Activated CD8-positive, alpha-beta T cell treated with anti-CD3 and anti-CD28 coated beads, Interleukin-2, amount 10 ng/mL, durations not matched to agents 7 days and 5 days (primary cell): ENCODE results near the gene KIAA0930. TPM values are rescaled to one million over a fixed set of nuclear protein-coding genes. Genes with fewer than 3 reads are reported as not detected.

Experiments used
- ATAC-seq: fragments of 150-1000 bp; cut with Tn5 transposase; one replicate; pipeline ENCODE4 v1.10.0; 2021; ENCODE audit warnings: moderate library complexity
- CTCF ChIA-PET: fragments of 350-600 bp; sonication (Branson Sonifier 250); formaldehyde crosslinking; loops from one replicate; lab custom pipeline; 2021; ENCODE audit warnings: antibody characterized with exemption; lab: Charles Lee
- POLR2A ChIA-PET: fragments of 350-600 bp; sonication (Branson Sonifier 250); formaldehyde crosslinking; loops from one replicate; lab custom pipeline; 2021; ENCODE audit warnings: antibody characterized with exemption; lab: Charles Lee
- DNase-seq: peaks from one replicate; pipeline ENCODE4 v3.0.0-alpha.2; 2020
- H3K27ac Mint-ChIP-seq: one replicate; pipeline ENCODE4 v1.8.0; 2021; ENCODE audit warnings: mild to moderate bottlenecking, mixed read lengths
- H3K27me3 Mint-ChIP-seq: one replicate; pipeline ENCODE4 v1.8.0; 2021; ENCODE audit warnings: low read depth, mixed read lengths
- H3K36me3 Mint-ChIP-seq: one replicate; pipeline ENCODE4 v1.8.0; 2021; ENCODE audit warnings: low read depth, mixed read lengths
- H3K4me1 Mint-ChIP-seq: one replicate; pipeline ENCODE4 v1.8.0; 2021; ENCODE audit warnings: low read depth, mixed read lengths
- H3K4me3 Mint-ChIP-seq: one replicate; pipeline ENCODE4 v1.8.0; 2021; ENCODE audit warnings: mild to moderate bottlenecking, mixed read lengths
- H3K9me3 Mint-ChIP-seq: one replicate; pipeline ENCODE4 v1.8.0; 2022; ENCODE audit warnings: mixed read lengths; ENCODE audit not compliant: insufficient read depth
- total RNA-seq, 2 experiments: library from RNA; stranded (reverse); gene quantifications; one replicate each; pipeline ENCODE4 v1.2.3, GENCODE V29; 2021

Gene KIAA0930
- total RNA-seq, 2 experiments from 2014 or later, result 48.5 to 52.4 TPM

GRCh38 chr22:45221201-45221600 is 19.5 kb downstream of the KIAA0930 start:
- H3K36me3 Mint-ChIP-seq, result no peaks in the 10 kb centered on the region
- ChIA-PET POLR2A (no interaction called here), CTCF (no interaction called here)
- H3K4me1 Mint-ChIP-seq, result peaks cover 7% of the 10 kb centered on the region
- DNase-seq (no peak), ATAC-seq (no peak)
- H3K4me3 Mint-ChIP-seq, result no peak overlapping the region
- no peaks in the 10 kb centered on the region for H3K27me3 Mint-ChIP-seq
- no peaks in the 10 kb centered on the region for H3K9me3 Mint-ChIP-seq
- no peak overlapping the region for H3K27ac Mint-ChIP-seq

GRCh38 chr22:45218976-45219375 is 21.7 kb downstream of the KIAA0930 start:
- ATAC-seq (peak; percentile 60), DNase-seq (no peak)
- H3K36me3 Mint-ChIP-seq, result no peaks in the 10 kb centered on the region

GRCh38 chr22:45217806-45218205 is 22.9 kb downstream of the KIAA0930 start:
- Mint-ChIP-seq H3K27me3 (no peaks in the 10 kb centered on the region), H3K27ac (no peak overlapping the region), H3K36me3 (no peaks in the 10 kb centered on the region), H3K9me3 (no peaks in the 10 kb centered on the region), H3K4me3 (no peak overlapping the region), H3K4me1 (peaks cover 5% of the 10 kb centered on the region)
- ChIA-PET CTCF (no interaction called here), POLR2A (no interaction called here)
- no peak for DNase-seq
- ATAC-seq, result no peak

More at GRCh38 chr22:45218976-45219375, 21.7 kb downstream of the KIAA0930 start:
- Mint-ChIP-seq H3K27ac (no peak overlapping the region), H3K27me3 (no peaks in the 10 kb centered on the region), H3K4me3 (no peak overlapping the region), H3K4me1 (peaks cover 7% of the 10 kb centered on the region), H3K9me3 (no peaks in the 10 kb centered on the region)
- ChIA-PET POLR2A (interaction anchor here (0.5 kb wide), 1 partner anchor 110 kb away, joined by 4 read pairs; no protein-coding TSS in a partner anchor), CTCF (interaction anchor here (0.6 kb wide), 1 partner anchor 223 kb away, joined by 3 read pairs; no protein-coding TSS in a partner anchor)

- H3K9me3 Mint-ChIP-seq, result no peaks in the 10 kb centered on the region
- ATAC-seq, result no peak
- H3K4me3 Mint-ChIP-seq, result no peak overlapping the region
- H3K27me3 Mint-ChIP-seq, result no peaks in the 10 kb centered on the region
- CTCF ChIA-PET, result no interaction called here
- H3K36me3 Mint-ChIP-seq, result no peaks in the 10 kb centered on the region
- H3K4me1 Mint-ChIP-seq, result peaks cover 3% of the 10 kb centered on the region
- POLR2A ChIA-PET, result no interaction called here
- no peak for DNase-seq
- no peak overlapping the region for H3K27ac Mint-ChIP-seq
Measured at GRCh38 chr22:45217345-45217744, 23.3 kb downstream of the KIAA0930 start.

GRCh38 chr22:45216133-45217003 is 24.3 kb downstream of the KIAA0930 start:
- DNase-seq, result no peak
- ATAC-seq, result no peak
- Mint-ChIP-seq H3K36me3 (no peaks in the 10 kb centered on the region), H3K9me3 (no peaks in the 10 kb centered on the region), H3K27me3 (no peaks in the 10 kb centered on the region), H3K4me3 (no peak overlapping the region), H3K27ac (no peak overlapping the region), H3K4me1 (peaks cover 3% of the 10 kb centered on the region)
- CTCF ChIA-PET, result no interaction called here
- POLR2A ChIA-PET, result no interaction called here

- no peak for DNase-seq
- ChIA-PET CTCF (no interaction called here), POLR2A (no interaction called here)
- Mint-ChIP-seq H3K36me3 (peaks cover 2% of the 10 kb centered on the region), H3K27me3 (no peaks in the 10 kb centered on the region), H3K4me1 (no peaks in the 10 kb centered on the region), H3K4me3 (no peak overlapping the region), H3K27ac (no peak overlapping the region), H3K9me3 (no peaks in the 10 kb centered on the region)
- no peak for ATAC-seq
Measured at GRCh38 chr22:45212992-45213751, 27.5 kb downstream of the KIAA0930 start.

GRCh38 chr22:45212306-45212709 is 28.4 kb downstream of the KIAA0930 start:
- Mint-ChIP-seq H3K4me1 (no peaks in the 10 kb centered on the region), H3K9me3 (no peaks in the 10 kb centered on the region), H3K27ac (no peak overlapping the region), H3K27me3 (no peaks in the 10 kb centered on the region), H3K4me3 (no peak overlapping the region), H3K36me3 (peaks cover 2% of the 10 kb centered on the region)
- ChIA-PET CTCF (interaction anchor here (1.5 kb wide), 1 partner anchor 109 kb away, joined by 3 read pairs; no protein-coding TSS in a partner anchor), POLR2A (no interaction called here)
- DNase-seq (no peak), ATAC-seq (no peak)

GRCh38 chr22:45211848-45212247 is 28.8 kb downstream of the KIAA0930 start:
- Mint-ChIP-seq H3K4me3 (no peak overlapping the region), H3K4me1 (no peaks in the 10 kb centered on the region), H3K36me3 (peaks cover 2% of the 10 kb centered on the region), H3K9me3 (no peaks in the 10 kb centered on the region), H3K27ac (no peak overlapping the region), H3K27me3 (no peaks in the 10 kb centered on the region)
- POLR2A ChIA-PET, result no interaction called here
- ATAC-seq (no peak), DNase-seq (no peak)
- CTCF ChIA-PET, result interaction anchor here (1.5 kb wide), 1 partner anchor 109 kb away, joined by 3 read pairs; no protein-coding TSS in a partner anchor

GRCh38 chr22:45211435-45211834 is 29.3 kb downstream of the KIAA0930 start:
- CTCF ChIA-PET, result interaction anchor here (1.5 kb wide), 1 partner anchor 108 kb away, joined by 3 read pairs; no protein-coding TSS in a partner anchor
- Mint-ChIP-seq H3K4me1 (no peaks in the 10 kb centered on the region), H3K36me3 (peaks cover 2% of the 10 kb centered on the region), H3K4me3 (no peak overlapping the region), H3K9me3 (no peaks in the 10 kb centered on the region), H3K27ac (no peak overlapping the region), H3K27me3 (no peaks in the 10 kb centered on the region)
- POLR2A ChIA-PET, result no interaction called here
- DNase-seq (no peak), ATAC-seq (no peak)

- Mint-ChIP-seq H3K4me1 (no peaks in the 10 kb centered on the region), H3K27me3 (no peaks in the 10 kb centered on the region), H3K4me3 (no peak overlapping the region), H3K9me3 (no peaks in the 10 kb centered on the region), H3K36me3 (peaks cover 2% of the 10 kb centered on the region), H3K27ac (no peak overlapping the region)
- POLR2A ChIA-PET, result no interaction called here
- CTCF ChIA-PET, result interaction anchor here (1.5 kb wide), 1 partner anchor 108 kb away, joined by 3 read pairs; no protein-coding TSS in a partner anchor
- ATAC-seq, result no peak
- DNase-seq, result no peak
Measured at GRCh38 chr22:45210991-45211390, 29.7 kb downstream of the KIAA0930 start.

- ChIA-PET CTCF (no interaction called here), POLR2A (no interaction called here)
- ATAC-seq, result no peak
- H3K9me3 Mint-ChIP-seq, result no peaks in the 10 kb centered on the region
- no peaks in the 10 kb centered on the region for H3K27me3 Mint-ChIP-seq
- H3K36me3 Mint-ChIP-seq, result peaks cover 2% of the 10 kb centered on the region
- no peak for DNase-seq
- H3K4me1 Mint-ChIP-seq, result no peaks in the 10 kb centered on the region
- no peak overlapping the region for H3K4me3 Mint-ChIP-seq
- H3K27ac Mint-ChIP-seq, result no peak overlapping the region
Measured at GRCh38 chr22:45210577-45210976, 30.1 kb downstream of the KIAA0930 start.

GRCh38 chr22:45210174-45210573 is 30.5 kb downstream of the KIAA0930 start:
- no peak overlapping the region for H3K27ac Mint-ChIP-seq

More at GRCh38 chr22:45210174-45210573, 30.5 kb downstream of the KIAA0930 start:
- H3K27me3 Mint-ChIP-seq, result no peaks in the 10 kb centered on the region
- DNase-seq, result no peak
- POLR2A ChIA-PET, result no interaction called here
- CTCF ChIA-PET, result interaction anchor here (0.9 to 1.0 kb wide), 2 partner anchors 45 to 109 kb away, joined by 3 read pairs; no protein-coding TSS in a partner anchor
- peaks cover 2% of the 10 kb centered on the region for H3K36me3 Mint-ChIP-seq
- no peak for ATAC-seq
- H3K4me3 Mint-ChIP-seq, result no peak overlapping the region
- H3K4me1 Mint-ChIP-seq, result no peaks in the 10 kb centered on the region
- no peaks in the 10 kb centered on the region for H3K9me3 Mint-ChIP-seq
